GM23338 (cell line): ENCODE results near the gene RNF31. TPM values are rescaled to one million over a fixed set of nuclear protein-coding genes. Genes with fewer than 3 reads are reported as not detected.
A peak's percentile ranks its signal among the peaks of the same experiment; 100 is the strongest.

ENCODE experiments used
- ATAC-seq: fragments of 200-7000 bp; cut with Tn5 transposase; 3 replicates; pipeline ENCODE4 v1.9.1; 2020
- DNase-seq: peaks from one replicate; pipeline ENCODE4 v3.0.0-alpha.2; 2015; ENCODE audit warnings: low spot score
- H2AFZ ChIP-seq: fragments of 200-600 bp; sonication (generic); 2 replicates; pipeline ENCODE4 v1.8.0; 2016; ENCODE audit warnings: antibody characterized with exemption, mild to moderate bottlenecking, moderate library complexity
- H3F3A ChIP-seq: fragments of 200-600 bp; sonication (generic); replicated peaks from 2 replicates; pipeline ENCODE4 v1.8.0; 2017; ENCODE audit warnings: antibody characterized with exemption, mixed run types, low read depth
- H3K27ac ChIP-seq: fragments of 200-600 bp; sonication (generic); 2 replicates; pipeline ENCODE4 v1.6.1; 2016; ENCODE audit warnings: low read depth
- H3K27me3 ChIP-seq: fragments of 200-600 bp; sonication (generic); 2 replicates; pipeline ENCODE4 v1.8.0; 2016; ENCODE audit warnings: mild to moderate bottlenecking, mixed run types, moderate library complexity; ENCODE audit not compliant: insufficient read depth
- H3K36me3 ChIP-seq: fragments of 200-600 bp; sonication (generic); 2 replicates; pipeline ENCODE4 v1.8.0; 2016; ENCODE audit warnings: mild to moderate bottlenecking; ENCODE audit not compliant: insufficient read depth
- H3K4me1 ChIP-seq: fragments of 200-600 bp; sonication (generic); 2 replicates; pipeline ENCODE4 v1.8.0; 2016; ENCODE audit warnings: mild to moderate bottlenecking, moderate library complexity; ENCODE audit not compliant: insufficient read depth
- H3K4me2 ChIP-seq: fragments of 200-600 bp; sonication (generic); 2 replicates; pipeline ENCODE4 v1.7.1; 2017; ENCODE audit warnings: mixed run types
- H3K4me3 ChIP-seq: fragments of 200-600 bp; sonication (generic); 2 replicates; pipeline ENCODE4 v1.6.1; 2016; ENCODE audit warnings: mixed run types
- H3K79me2 ChIP-seq: fragments of 200-600 bp; sonication (generic); replicated peaks from 2 replicates; pipeline ENCODE4 v1.8.0; 2017; ENCODE audit warnings: mild to moderate bottlenecking; ENCODE audit not compliant: insufficient read depth
- H3K9me2 ChIP-seq: fragments of 200-600 bp; sonication (generic); 2 replicates; pipeline ENCODE4 v1.8.0; 2017; ENCODE audit not compliant: insufficient read depth
- H4K20me1 ChIP-seq: fragments of 200-600 bp; sonication (generic); replicated peaks from 2 replicates; pipeline ENCODE4 v1.8.0; 2017; ENCODE audit warnings: mild to moderate bottlenecking; ENCODE audit not compliant: insufficient read depth
- H3K27ac Mint-ChIP-seq: 2 replicates; pipeline ENCODE4 v1.8.0; 2020; ENCODE audit warnings: inconsistent platforms, mild to moderate bottlenecking, moderate library complexity, mixed read lengths
- H3K27me3 Mint-ChIP-seq: 3 replicates; pipeline ENCODE4 v1.8.0; 2022; ENCODE audit warnings: low read depth, mild to moderate bottlenecking, moderate library complexity, mixed read lengths, inconsistent platforms; ENCODE audit not compliant: insufficient read depth, poor library complexity
- H3K36me3 Mint-ChIP-seq: 3 replicates; pipeline ENCODE4 v1.8.0; 2021; ENCODE audit warnings: low read depth, mild to moderate bottlenecking, inconsistent platforms, moderate library complexity, mixed read lengths
- H3K4me1 Mint-ChIP-seq: 3 replicates; pipeline ENCODE4 v1.8.0; 2020; ENCODE audit warnings: mild to moderate bottlenecking, inconsistent platforms, mixed read lengths
- H3K4me3 Mint-ChIP-seq: 3 replicates; pipeline ENCODE4 v1.8.0; 2021; ENCODE audit warnings: moderate library complexity, mild to moderate bottlenecking, inconsistent platforms, mixed read lengths
- H3K9me3 Mint-ChIP-seq: 3 replicates; pipeline ENCODE4 v1.8.0; 2020; ENCODE audit warnings: moderate library complexity, mild to moderate bottlenecking, inconsistent platforms, mixed read lengths
- CREB1 ChIP-seq: fragments of 250-450 bp; sonication (Bioruptor Pico); IDR thresholded peaks from 2 replicates; pipeline ENCODE4 v1.5.0; 2020; ENCODE audit warnings: low read depth, mild to moderate bottlenecking, moderate library complexity
- CTCF ChIP-seq, 2 experiments: fragments of 200-600 bp in 1 of 2; sonication (generic) in 1 of 2; conservative IDR thresholded peaks; 2 replicates each; pipeline versions ENCODE4 v1.5.1 to v1.6.1; 2016 to 2017; ENCODE audit warnings: antibody characterized with exemption in 2 of 2, low read depth in 2 of 2, mild to moderate bottlenecking in 2 of 2, moderate library complexity in 1 of 2
- ETS1 ChIP-seq: IDR thresholded peaks from 2 replicates; pipeline ENCODE4 v1.6.1; 2016; ENCODE audit warnings: antibody characterized with exemption
- EZH2 ChIP-seq: fragments of 200-600 bp; sonication (generic); IDR thresholded peaks from one replicate; pipeline ENCODE4 v1.8.0; 2017; ENCODE audit warnings: antibody characterized with exemption, mild to moderate bottlenecking, low read depth; ENCODE audit not compliant: unreplicated experiment
- EZH2phosphoT487 ChIP-seq: fragments of 200-600 bp; sonication (generic); IDR thresholded peaks from one replicate; pipeline ENCODE4 v1.8.1; 2018; ENCODE audit warnings: antibody characterized with exemption; ENCODE audit not compliant: unreplicated experiment
- JUNB ChIP-seq: IDR thresholded peaks from one replicate; pipeline ENCODE4 v1.6.1; 2016; ENCODE audit warnings: antibody characterized with exemption; ENCODE audit not compliant: unreplicated experiment
- NANOG ChIP-seq: IDR thresholded peaks from 2 replicates; pipeline ENCODE4 v1.6.1; 2016; ENCODE audit warnings: antibody characterized with exemption, borderline replicate concordance
- POLR2AphosphoS5 ChIP-seq: IDR thresholded peaks from 2 replicates; pipeline ENCODE4 v1.6.1; 2016; ENCODE audit warnings: antibody characterized with exemption, low read depth
- STAT1 ChIP-seq: IDR thresholded peaks from one replicate; pipeline ENCODE4 v1.6.1; 2016; ENCODE audit warnings: antibody characterized with exemption; ENCODE audit not compliant: unreplicated experiment
- ZNF114 ChIP-seq: fragments of 250-450 bp; sonication (Bioruptor Pico); IDR thresholded peaks from 2 replicates; pipeline ENCODE4 v1.5.0; 2020; ENCODE audit warnings: mild to moderate bottlenecking, moderate library complexity
- ZNF331 ChIP-seq: fragments of 250-450 bp; sonication (Bioruptor Pico); IDR thresholded peaks from 2 replicates; pipeline ENCODE4 v1.5.0; 2020; ENCODE audit warnings: low read depth, mild to moderate bottlenecking, moderate library complexity
- polyA plus RNA-seq: library from polyadenylated mRNA; unstranded; fragments of >200 nt; fragmentation: Nextera tagmentation; extraction: Ambion mirVana; gene quantifications from 2 replicates; pipeline ENCODE4 v1.2.1, GENCODE V29; 2016
- total RNA-seq: library from RNA; depleted of rRNA; stranded (reverse); fragments of >200 nt; shearing (Covaris generic); gene quantifications from 2 replicates; pipeline ENCODE4 v1.2.3, GENCODE V29; 2014
- TF ChIP-seq, protein P1 (sequence below): IDR thresholded peaks from one replicate; pipeline ENCODE4 v1.6.1; 2018; ENCODE audit warnings: antibody characterized with exemption; ENCODE audit not compliant: unreplicated experiment
- TF ChIP-seq, protein P2 (sequence below): fragments of 250-450 bp; sonication (Bioruptor Pico); IDR thresholded peaks from 2 replicates; pipeline ENCODE4 v1.5.0; 2020; ENCODE audit warnings: mild to moderate bottlenecking, moderate library complexity

The RNF31 gene
- total and polyA plus RNA-seq, 2 experiments from 2014 or later = 54.8 to 87.4 TPM

GRCh38 chr14:24204163-24205146, 57.2 kb downstream of the RNF31 start:
- Mint-ChIP-seq H3K27me3 (peaks cover 16% of the 10 kb centered on the region), H3K27ac (peak overlapping the region; percentile 54; the same call in 1 of the 2 replicates), H3K9me3 (peaks cover 29% of the 10 kb centered on the region), H3K4me1 (peaks cover 25% of the 10 kb centered on the region), H3K36me3 (peaks cover 84% of the 10 kb centered on the region), H3K4me3 (no peak overlapping the region; the same call in 2 of the 3 replicates)
- 0 out of 2 replicates have a peak, but pooled peaks cover 4% of the 10 kb centered on the region for H3K79me2 ChIP-seq
- no peaks in the 10 kb centered on the region for H3K27me3 ChIP-seq
- peaks cover 17% of the 10 kb centered on the region for H3K36me3 ChIP-seq
- peaks cover 3% of the 10 kb centered on the region for H3F3A ChIP-seq
- TF ChIP-seq ZNF331 (CRISPR knock-in tag) (no peak), CTCF (conservative IDR thresholded peaks at IDR 0.05; ENCODE audit: low read depth in 2 of 2) (no peak), ZNF114 (CRISPR knock-in tag) (no peak), EZH2 (no peak), POLR2AphosphoS5 (no peak), NANOG (no peak), JUNB (no peak), CREB1 (no peak), STAT1 (no peak), EZH2phosphoT487 (no peak), ETS1 (no peak)
- TF ChIP-seq, protein P1, sequence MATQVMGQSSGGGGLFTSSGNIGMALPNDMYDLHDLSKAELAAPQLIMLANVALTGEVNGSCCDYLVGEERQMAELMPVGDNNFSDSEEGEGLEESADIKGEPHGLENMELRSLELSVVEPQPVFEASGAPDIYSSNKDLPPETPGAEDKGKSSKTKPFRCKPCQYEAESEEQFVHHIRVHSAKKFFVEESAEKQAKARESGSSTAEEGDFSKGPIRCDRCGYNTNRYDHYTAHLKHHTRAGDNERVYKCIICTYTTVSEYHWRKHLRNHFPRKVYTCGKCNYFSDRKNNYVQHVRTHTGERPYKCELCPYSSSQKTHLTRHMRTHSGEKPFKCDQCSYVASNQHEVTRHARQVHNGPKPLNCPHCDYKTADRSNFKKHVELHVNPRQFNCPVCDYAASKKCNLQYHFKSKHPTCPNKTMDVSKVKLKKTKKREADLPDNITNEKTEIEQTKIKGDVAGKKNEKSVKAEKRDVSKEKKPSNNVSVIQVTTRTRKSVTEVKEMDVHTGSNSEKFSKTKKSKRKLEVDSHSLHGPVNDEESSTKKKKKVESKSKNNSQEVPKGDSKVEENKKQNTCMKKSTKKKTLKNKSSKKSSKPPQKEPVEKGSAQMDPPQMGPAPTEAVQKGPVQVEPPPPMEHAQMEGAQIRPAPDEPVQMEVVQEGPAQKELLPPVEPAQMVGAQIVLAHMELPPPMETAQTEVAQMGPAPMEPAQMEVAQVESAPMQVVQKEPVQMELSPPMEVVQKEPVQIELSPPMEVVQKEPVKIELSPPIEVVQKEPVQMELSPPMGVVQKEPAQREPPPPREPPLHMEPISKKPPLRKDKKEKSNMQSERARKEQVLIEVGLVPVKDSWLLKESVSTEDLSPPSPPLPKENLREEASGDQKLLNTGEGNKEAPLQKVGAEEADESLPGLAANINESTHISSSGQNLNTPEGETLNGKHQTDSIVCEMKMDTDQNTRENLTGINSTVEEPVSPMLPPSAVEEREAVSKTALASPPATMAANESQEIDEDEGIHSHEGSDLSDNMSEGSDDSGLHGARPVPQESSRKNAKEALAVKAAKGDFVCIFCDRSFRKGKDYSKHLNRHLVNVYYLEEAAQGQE = no peak
- TF ChIP-seq, protein P2, sequence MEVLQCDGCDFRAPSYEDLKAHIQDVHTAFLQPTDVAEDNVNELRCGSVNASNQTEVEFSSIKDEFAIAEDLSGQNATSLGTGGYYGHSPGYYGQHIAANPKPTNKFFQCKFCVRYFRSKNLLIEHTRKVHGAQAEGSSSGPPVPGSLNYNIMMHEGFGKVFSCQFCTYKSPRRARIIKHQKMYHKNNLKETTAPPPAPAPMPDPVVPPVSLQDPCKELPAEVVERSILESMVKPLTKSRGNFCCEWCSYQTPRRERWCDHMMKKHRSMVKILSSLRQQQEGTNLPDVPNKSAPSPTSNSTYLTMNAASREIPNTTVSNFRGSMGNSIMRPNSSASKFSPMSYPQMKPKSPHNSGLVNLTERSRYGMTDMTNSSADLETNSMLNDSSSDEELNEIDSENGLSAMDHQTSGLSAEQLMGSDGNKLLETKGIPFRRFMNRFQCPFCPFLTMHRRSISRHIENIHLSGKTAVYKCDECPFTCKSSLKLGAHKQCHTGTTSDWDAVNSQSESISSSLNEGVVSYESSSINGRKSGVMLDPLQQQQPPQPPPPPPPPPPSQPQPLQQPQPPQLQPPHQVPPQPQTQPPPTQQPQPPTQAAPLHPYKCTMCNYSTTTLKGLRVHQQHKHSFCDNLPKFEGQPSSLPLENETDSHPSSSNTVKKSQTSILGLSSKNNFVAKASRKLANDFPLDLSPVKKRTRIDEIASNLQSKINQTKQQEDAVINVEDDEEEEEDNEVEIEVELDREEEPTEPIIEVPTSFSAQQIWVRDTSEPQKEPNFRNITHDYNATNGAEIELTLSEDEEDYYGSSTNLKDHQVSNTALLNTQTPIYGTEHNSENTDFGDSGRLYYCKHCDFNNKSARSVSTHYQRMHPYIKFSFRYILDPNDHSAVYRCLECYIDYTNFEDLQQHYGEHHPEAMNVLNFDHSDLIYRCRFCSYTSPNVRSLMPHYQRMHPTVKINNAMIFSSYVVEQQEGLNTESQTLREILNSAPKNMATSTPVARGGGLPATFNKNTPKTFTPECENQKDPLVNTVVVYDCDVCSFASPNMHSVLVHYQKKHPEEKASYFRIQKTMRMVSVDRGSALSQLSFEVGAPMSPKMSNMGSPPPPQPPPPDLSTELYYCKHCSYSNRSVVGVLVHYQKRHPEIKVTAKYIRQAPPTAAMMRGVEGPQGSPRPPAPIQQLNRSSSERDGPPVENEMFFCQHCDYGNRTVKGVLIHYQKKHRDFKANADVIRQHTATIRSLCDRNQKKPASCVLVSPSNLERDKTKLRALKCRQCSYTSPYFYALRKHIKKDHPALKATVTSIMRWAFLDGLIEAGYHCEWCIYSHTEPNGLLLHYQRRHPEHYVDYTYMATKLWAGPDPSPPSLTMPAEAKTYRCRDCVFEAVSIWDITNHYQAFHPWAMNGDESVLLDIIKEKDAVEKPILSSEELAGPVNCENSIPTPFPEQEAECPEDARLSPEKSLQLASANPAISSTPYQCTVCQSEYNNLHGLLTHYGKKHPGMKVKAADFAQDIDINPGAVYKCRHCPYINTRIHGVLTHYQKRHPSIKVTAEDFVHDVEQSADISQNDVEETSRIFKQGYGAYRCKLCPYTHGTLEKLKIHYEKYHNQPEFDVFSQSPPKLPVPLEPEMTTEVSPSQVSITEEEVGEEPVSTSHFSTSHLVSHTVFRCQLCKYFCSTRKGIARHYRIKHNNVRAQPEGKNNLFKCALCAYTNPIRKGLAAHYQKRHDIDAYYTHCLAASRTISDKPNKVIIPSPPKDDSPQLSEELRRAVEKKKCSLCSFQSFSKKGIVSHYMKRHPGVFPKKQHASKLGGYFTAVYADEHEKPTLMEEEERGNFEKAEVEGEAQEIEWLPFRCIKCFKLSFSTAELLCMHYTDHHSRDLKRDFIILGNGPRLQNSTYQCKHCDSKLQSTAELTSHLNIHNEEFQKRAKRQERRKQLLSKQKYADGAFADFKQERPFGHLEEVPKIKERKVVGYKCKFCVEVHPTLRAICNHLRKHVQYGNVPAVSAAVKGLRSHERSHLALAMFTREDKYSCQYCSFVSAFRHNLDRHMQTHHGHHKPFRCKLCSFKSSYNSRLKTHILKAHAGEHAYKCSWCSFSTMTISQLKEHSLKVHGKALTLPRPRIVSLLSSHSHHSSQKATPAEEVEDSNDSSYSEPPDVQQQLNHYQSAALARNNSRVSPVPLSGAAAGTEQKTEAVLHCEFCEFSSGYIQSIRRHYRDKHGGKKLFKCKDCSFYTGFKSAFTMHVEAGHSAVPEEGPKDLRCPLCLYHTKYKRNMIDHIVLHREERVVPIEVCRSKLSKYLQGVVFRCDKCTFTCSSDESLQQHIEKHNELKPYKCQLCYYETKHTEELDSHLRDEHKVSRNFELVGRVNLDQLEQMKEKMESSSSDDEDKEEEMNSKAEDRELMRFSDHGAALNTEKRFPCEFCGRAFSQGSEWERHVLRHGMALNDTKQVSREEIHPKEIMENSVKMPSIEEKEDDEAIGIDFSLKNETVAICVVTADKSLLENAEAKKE = no peak
- no peak for DNase-seq
- no peak overlapping the region for H3K27ac ChIP-seq
- peaks cover 10% of the 10 kb centered on the region; the same call in 1 of the 2 replicates for H3K4me1 ChIP-seq
- no peak overlapping the region for H3K4me2 ChIP-seq
- no peaks in the 10 kb centered on the region for H3K9me2 ChIP-seq
- no peak overlapping the region for H2AFZ ChIP-seq
- ATAC-seq = no peak
- H4K20me1 ChIP-seq = no peaks in the 10 kb centered on the region; the same call in 1 of the 2 replicates
- no peak overlapping the region for H3K4me3 ChIP-seq
